HS-5 (cell line): ENCODE measurements around the gene DIDO1.
"Not testable (repeated sequence)": the region's sequence is repeated elsewhere in the genome, so short reads cannot be mapped to it uniquely, and the experiment has no call there.

Source experiments
- DNase-seq: peaks from one replicate; pipeline ENCODE4 v3.0.0-alpha.2; 2012; ENCODE audit warnings: low read depth

Gene DIDO1

DNA sequence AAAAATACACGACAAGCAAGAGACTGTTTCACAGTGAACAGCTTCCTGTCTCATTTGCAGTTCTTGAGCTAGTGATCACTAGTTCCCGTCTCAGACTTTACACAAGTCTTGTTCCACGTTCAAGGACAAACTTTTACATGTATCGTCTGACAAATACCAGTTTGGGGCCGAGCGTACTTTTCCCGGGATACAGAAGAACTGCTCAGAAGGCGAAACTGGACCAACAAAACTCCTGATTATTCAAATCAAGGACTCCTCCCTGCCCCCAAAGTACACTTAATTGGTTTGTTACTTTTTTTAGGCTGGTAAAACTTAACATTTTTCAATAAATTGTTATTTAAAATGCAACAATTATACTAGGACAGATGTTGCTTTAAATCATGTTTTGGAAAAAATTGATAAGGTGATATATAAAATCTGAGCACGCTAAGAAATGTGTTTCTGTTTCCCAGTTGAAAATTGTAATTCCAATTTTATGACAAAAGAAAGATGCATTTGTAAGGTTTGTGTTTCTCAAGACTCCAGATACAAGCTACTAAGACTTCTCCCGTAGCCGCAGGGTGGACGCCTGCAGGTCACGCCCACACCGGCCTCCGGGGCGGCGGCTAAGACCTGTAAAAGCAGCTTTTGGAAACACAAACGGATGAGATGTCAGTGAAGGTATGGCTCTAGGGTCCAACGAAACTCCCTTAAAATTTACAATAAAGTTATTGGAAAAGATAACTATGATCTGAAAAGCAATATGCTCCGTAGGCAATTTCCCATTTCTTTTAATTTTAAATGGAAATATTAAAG lies 47.9 kb downstream of the DIDO1 start:
- no peak for DNase-seq

DNA sequence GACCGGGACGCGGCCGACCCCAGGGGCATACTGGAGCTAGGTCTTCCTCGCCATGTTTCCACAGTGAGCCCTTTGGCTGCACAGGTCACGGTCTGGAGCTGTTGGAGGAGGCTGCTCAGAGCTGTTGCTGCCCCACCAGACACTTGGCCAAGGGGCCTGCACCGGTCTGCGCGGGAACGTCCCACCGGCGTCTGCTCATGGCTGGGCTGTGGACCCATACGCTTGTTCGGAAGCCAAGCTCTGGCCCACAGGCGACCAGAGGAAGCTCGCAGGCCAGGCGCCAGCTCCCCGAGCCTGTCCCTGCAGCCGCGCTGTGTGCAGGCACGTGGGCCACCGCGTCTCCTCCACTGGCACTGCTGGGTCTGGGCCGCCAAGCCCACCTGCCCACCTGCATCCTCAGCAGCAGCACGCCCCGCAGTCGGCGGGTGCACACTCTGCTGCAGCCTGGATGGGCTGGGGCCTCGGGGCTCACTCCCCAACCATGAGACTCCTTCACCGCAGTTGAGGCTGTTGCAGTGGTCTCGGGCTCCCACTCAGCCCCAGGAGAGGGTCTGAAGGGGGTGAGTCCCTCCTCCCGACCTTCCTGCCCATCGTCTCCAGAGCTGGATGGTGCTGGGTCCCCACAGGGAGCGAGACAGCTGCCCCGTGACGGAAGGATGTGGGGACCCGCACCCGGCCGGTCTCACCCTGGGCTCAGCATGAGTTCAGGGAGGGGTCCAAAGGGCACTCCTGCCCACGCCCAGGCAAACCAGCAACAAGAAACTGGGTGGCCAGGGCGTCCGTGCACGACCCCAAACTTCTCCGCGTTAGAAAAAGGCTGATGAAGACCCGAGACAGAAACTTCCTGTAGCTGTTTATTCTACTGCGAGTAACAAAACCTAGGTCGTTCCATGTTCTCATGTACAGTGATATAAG lies 49.1 kb downstream of the DIDO1 start:
- DNase-seq: no peak

DNA sequence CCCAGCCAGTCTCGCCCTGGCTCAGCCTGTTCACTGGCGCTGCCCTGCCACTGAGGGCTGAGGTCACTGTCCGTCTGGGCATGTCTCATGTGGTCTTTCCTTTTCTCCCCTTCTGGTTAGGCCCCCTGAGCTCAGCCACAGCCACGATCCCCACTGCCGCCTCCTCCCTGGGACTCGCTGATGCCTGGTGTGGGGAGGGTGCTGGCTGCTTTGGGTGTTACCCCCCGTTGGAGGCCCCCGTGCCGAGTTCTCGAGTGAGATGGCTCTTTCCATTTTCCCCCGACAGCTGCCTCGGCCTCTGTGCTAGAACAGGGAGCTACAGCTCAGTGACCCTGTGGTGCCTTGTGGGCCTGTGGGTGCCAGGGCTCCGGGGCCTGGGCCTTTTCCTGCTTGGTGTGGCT lies 49.8 kb downstream of the DIDO1 start:
- DNase-seq: no peak

DNA sequence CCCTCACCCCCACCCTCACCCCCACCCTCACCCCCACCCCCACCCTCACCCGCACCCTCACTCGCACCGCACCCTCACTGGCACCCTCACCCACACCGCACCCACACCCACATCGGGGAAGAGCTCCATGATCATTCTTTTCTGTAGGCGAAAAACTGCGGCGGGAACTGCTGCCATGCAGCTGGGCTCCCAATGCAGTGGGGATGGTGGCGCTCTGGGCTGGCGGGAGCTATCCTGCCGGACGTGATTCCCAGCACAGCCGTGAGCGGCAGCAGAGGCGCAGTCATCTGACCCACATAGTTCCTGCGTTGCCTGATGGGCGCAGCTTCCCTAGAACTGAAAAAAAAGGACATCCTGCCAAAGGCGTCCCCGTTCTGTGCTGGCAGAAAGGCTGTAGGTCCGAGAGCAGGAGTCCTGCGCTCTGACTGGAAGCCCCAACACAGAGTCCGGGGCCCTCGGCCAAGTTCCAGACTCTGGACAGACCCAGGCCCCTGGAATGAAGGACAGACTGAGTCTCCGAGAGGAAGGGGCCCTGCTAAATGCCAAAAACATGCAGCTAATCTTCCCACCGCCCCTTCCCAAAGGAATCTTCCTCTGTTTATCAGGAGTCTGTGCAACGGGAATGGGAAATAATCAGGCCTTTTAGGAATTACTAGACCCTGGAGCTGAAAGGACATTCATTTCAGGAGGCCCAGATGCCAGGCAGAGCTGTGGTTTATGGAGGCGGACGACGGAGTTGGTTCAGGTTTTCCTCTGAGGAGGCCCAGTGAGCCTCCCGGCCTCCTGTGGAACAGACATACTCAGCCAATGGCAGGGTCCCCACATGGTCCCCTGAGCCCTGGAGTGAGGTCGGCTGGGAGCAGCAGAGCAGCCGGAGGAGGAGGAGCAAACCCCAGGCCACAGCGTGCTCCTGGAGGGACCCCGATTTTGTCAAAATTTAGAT lies 50.6 kb downstream of the DIDO1 start:
- no peak for DNase-seq

DNA sequence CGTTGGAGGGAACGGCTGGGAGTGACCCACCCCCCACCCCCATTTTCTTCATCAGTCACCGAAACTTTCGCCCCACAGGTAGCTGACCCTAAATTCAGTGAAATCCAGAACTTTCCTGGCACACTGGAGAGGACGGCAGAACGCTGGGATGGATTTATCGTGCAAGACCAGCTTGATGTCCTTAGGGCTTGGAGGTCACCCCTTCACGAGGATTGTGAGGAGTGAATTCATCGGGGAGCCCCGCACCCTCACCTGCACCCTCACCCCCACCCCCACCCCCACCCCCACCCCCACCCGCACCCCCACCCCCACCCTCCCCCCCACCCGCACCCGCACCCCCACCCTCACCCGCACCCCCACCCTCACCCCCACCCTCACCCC lies 51.4 kb downstream of the DIDO1 start:
- DNase-seq: no peak

DNA sequence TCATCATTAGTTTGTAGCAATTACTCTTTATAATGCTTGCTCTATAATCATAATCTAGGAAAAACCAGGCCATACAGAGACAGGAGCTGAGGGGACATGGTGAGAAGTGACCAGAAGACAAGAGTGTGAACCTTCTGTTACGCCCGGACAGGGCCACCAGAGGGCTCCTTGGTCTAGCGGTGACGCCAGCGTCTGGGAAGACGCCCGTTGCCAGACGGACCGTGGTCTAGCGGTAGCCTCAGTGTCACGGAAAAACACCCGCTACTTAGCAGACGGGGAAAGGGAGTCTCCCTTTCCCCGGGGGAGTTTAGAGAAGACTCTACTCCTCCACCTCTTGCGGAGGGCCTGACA lies 52.6 kb downstream of the DIDO1 start:
- not testable (repeated sequence) for DNase-seq

DNA sequence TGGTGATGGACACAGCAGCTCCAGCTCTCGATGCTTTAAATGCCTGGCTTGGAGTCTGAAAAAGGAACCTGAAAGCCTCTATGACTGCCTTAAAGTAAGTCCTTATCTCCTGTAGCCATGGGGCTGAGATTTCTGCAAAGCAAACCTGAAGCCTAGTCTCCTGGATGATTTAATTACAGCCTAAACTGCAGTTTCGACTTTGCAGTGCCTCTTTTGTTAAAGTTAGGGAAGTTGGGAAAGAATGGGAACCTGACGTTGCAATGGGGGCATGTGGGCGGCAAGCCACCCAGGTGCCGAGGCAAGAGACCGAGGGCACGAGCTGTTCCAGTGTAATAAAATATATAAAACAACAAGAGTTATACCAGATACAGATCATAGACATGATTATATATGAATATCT lies 53.0 kb downstream of the DIDO1 start:
- no peak for DNase-seq

DNA sequence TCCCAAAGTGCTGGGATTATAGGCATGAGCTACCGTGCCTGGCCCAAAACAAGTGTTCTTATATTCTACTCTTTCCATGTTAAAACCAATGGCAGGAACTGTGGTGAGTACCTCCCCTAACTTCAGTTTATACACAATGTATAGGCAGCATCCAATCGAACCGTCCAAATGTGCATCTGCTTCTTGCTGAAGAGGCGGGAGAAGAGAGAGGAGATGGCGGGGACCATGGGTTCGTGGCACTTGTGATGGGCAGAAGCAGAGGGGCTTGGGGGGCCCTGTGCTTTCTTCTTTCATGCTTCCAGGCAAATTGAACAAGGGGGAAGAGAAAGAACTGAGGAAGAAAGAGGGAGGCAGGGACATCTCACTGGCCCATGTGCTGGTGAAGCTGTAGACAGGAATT lies 53.4 kb downstream of the DIDO1 start:
- no peak for DNase-seq

DNA sequence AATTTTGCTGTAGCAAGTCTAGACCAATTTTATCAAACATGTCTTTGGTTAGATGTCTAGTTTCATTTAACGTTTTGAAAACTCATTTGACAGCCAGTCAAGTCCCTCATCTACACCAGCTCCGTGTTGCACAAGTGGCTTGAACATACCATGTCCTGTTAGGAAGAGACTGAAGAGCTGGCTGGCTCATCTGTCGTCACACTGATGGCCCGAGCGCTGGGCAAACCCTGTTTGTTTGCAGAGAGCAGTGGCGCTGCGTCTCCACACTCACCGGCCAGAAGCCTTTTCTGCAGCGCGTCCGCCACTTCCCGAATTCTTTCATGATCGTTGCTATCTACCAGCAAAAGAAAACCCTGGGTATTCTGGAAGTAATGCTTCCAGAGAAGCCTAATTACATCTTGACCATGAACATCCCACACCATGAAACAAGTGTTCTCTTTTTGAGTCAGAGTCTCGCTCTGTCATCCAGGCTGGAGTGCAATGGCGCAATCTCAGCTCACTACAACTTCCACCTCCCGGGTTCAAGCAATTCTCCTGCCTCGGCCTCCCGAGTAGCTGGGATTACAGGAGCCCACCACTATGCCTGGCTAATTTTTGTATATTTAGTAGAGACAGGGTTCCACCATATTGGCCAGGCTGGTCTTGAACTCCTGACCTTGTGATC lies 54.0 kb downstream of the DIDO1 start:
- DNase-seq: no peak

DNA sequence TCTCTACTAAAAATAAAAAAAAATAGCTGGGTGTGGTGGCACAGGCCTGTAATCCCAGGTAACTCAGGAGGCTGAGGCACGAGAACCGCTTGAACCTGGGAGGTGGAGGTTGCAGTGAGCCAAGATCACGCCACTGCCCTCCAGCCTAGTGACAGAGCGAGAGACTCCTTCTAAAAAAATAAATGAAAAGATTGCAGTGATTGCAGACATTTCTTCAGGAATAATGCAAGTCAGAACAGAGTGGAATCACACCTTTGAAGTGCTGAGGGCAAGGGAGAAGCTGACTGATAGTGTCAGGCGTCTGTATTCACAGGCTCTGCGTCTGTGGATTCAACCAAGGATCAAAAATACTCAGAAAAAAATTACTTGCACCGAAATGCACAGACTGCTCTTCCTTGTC lies 62.1 kb downstream of the DIDO1 start:
- DNase-seq: no peak

DNA sequence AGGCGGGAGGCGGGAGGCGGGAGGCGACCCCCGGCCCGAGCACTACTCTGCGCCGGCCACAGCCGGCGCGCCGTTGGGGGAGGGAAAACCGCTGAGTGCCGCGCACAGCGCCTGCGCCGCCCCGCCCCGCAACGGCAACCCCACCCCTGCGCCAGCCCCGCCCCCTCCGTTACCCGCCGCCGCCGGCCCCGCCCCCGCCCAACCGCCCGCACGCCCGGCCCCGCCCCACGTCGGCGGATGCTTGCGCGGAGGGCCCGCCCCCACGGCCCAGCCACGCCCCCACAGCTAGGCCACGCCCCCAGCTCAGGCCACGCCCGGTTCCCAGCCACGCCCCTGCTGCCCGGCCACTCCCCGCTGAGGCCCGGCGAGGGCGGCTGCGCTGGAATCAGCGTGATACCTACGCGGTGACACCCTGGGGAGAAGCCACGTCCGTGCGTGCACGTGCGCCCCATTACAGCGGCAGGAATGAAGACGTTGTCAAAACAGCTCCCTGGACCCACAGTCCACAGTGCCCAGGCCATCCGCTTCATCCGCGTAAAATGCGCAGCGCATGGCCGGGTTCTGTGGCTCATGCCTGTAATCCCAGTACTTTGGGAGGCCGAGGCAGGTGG lies 64.5 kb downstream of the DIDO1 start, which contains the start of gene TCFL5:
Gene TCFL5, minus strand, starts transcription at position 97 of the 611 bp plus-strand sequence. CDS start 152 bp downstream, outside the sequence.
- DNase-seq: peak; percentile 34

DNA sequence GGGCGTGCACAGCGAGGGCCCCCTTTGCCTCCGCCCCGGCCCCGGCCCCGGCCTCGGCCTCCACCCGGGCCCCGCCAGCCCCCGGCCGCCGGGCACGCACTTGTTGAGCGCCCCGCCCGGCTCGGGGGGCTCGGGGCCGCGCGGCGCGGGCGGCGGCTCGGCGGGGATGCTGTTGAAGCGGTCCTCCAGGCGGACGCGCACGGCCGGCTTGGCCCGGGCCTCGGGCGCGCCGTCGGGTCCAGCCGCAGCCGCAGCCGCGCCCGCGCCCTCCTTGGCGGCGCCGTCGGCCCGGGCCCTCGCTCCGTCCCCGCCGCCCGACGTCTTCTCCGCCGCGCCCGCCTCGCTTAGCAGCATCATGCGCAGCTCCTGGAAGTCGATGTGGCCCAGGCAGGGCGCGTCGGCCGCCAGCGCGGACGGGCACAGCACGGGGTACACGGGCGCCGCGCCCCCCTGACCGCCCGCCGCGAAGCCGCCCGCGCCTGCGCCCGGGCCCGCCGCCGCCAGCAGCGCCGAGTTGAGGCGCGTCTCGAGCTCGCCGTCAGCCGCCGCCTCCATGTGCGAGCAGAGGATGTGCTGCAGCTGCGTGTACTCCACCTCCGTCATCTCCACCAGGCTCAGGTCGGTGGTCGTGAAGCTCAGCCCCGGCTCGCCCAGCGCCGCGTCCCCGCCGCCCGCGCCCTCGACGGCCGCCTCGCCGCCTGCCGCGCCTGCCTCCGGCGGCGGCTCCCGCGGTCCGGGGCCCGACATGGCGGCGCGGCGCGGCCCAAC lies 65.2 kb downstream of the DIDO1 start:
- no peak for DNase-seq

DNA sequence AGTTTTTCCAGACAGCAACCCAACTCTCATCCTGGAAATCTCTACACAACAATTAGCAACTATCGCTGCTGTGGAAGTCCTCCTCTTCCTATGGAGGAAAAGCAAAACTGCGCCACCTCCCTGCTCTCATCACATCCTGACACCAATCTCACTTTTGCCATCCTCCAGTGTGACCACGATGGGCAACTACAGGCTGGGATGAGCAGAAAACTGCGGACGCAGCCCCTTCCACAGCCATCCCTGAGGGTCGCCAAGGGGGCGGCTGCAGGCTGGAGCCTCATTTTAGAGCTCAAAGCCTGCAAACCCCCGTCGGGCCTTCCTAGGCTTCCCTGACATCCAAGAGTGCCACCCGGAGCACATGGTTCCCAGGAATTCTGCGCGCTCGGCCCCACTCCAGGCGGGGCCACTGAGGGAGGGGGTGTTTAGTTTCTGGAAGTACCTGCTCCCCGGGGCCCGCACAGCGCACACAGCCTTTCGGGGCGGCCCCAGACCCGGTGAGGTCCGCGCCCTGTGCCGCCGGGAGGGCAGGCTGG lies 65.8 kb downstream of the DIDO1 start:
- no peak for DNase-seq

DNA sequence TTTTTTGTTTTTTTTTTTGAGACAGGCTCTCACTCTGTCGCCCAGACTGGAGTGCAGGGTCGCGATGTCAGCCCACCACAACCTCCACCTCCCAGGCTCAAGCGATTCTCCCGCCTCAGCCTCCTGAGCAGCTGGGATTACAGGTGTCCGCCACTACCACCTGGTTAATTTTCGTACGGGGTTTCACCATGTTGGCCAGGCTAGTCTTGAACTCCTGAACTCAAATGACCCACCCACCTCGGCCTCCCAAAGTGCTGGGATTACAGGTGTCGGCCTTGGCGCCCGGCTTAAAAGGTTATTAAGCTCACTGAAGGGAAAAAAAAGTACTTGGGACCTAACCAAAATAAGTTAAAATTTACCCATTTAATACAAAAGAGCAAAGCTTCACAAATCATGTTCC lies 66.6 kb downstream of the DIDO1 start:
- DNase-seq: no peak

DNA sequence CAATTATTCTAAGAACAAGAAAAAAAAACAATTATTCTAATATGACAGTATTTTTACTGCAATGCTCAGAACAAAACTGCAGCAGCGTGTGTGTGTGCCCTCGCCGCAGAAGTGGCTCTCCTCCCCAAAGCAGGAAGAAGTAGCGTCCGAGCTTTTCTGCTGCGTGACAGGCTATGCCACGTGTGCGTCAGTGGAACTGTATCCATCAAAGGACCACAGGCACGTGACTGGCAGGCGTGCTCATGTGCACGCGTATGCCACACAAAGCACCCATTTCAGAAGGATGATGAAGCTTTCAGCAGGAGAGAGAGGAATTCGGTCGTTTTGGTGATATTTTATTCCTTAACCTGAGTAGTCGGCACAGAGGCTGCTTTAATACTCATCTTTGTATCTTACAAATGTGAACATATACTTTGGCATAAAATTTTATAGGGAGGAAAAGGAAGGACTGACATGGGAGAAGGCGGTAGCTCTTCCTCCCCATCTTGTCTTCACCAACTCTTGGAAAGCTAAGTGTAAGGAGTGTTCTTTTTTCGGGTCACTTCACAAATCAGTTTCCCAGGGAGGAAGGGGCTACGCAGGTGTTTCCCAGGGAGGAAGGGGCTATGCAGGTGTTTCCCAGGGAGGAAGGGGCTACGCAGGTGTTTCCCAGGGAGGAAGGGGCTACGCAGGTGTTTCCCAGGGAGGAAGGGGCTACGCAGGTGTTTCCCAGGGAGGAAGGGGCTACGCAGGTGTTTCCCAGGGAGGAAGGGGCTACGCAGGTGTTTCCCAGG lies 68.1 kb downstream of the DIDO1 start:
- no peak for DNase-seq

DNA sequence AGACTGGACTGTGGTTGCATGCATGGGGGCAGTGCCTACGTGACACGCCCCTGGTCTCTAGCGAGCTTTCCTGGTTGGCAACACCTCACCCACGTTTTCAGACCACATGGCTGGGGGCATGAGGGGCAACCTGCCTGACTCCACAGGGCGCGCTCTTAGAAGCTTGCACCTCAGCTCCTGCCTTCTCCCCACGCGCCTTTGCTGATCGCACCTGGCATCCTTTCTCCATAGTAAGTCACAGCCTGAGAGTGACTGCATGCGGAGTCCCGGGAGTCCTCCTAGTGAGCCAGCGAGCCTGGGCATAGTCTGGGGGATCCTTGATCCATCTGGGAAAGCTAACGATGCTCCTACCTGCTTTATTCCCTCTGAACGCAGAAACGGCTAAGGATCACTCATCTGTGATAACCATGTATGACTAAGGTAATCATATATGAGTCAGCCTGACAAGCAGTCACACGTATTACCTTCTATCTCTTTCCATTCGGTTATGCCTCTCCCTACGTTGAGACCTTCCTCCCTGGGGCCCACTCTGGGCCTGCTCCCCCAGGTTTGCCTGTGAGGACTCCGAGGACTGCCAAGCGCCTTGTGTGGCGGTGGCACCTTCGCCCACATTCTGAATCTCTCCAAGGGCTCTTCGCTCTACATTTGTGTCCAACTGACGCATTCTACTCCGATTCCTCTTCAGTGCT lies 69.2 kb downstream of the DIDO1 start:
- no peak for DNase-seq

DNA sequence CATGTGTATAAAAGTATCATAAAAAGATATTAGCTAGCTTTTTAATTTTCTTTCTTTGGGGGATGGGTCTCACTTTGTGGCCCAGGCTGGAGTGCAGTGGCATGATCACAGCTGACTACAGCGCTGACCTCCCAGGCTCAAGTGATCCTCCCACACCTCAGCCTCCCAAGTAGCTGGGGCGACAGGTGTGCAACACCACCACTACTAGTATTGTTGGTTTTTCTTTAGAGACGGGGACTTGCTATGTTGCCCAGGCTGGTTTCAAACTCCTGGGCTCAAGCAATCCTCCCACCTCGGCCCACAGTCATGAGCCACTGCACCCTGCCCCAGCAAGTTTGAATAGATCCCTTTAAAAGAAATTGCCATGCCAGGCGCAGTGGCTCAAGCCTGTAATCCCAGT lies 71.2 kb downstream of the DIDO1 start:
- DNase-seq: no peak

DNA sequence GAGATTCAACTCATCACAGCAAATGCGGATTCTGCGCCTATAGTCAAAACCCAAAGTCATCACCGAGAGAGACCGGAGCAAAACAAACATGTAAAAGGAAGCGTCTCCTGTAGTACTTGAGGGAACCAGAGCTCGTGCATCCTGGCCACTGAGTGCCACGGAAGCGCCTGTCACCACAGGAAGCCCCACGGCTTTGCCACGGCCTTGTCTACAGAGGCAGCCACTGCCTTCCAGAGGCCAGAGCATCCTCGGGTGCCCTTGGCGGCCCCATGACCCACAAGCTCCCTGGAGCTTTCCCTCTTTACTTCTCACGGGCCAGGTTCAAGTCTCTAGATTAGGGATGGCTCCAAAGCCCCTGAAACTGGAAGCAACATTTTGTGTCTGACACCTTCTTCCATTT lies 72.2 kb downstream of the DIDO1 start:
- DNase-seq: no peak

DNA sequence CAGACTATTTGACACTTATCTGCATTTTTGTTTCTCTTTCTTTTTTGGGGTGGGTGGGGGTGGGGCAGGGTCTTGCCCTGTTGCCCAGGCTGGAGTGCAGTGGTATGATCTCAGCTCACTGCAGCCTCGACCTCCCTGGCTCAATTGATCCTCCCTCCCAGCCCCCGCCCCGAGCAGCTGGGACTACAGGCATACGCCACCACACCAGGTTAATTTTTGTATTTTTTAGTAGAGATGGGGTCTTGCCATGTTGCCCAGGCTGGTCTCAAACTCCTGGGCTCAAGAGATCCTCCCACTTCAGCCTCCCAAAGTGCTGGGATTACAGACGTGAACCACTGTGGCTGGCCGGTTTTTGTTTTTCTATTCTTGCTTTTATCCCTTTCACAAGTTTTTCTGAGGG lies 73.0 kb downstream of the DIDO1 start:
- DNase-seq: not testable (repeated sequence)
